GM21825 (cell line): ENCODE data around the gene IGFBP7.

Experiments
- ATAC-seq: cut with Tn5 transposase; IDR thresholded peaks from one replicate; pipeline ENCODE4 v1.9.1; 2021; ENCODE audit warnings: mild to moderate bottlenecking, moderate library complexity; ENCODE audit not compliant: unreplicated experiment

IGFBP7 gene

GRCh38 chr4:57131849-57132742 is 21.9 kb upstream of the IGFBP7 start:
- no peak for ATAC-seq

DNA sequence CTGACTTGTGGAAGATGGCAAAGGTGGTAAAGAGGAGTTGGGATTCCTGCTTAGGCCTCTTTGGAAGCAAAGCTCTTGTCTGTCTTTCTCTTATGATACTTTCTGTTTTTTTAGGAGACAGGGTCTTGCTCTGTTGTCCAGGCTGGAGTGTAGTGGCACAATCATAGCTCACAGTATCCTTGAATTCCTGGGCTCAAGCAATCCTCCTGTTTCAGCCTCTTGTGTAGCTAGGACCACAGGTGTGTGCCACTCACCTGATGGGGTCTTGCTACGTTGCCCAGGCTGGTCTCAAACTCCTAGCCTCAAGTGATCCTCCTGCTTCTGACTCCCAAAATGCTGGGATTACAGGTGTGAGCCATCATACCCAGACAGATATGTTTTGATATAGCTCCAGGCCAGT is 19.3 kb upstream of the IGFBP7 start:
- no peak for ATAC-seq

DNA sequence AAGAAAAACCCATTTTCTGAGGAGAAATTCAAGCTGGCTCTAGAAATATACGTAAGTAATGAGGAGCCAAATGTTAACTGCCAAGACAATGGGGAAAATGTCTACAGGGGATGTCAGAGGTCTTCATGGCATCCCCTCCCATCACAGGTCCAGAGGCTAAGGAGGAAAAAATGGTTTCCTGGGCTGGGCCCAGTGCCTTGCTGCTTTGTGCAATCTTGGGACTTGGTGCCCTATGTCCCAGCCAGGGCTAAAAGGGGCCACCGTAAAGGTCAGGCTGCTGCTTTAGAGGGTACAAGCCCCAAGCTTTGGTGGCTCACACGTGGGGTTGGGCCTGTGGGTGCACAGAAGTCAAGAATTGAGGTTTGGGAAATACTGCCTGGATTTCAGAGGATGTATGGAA is 17.2 kb upstream of the IGFBP7 start:
- no peak for ATAC-seq

- no peak for ATAC-seq
Observed at GRCh38 chr4:57125996-57126395, 15.8 kb upstream of the IGFBP7 start.

DNA sequence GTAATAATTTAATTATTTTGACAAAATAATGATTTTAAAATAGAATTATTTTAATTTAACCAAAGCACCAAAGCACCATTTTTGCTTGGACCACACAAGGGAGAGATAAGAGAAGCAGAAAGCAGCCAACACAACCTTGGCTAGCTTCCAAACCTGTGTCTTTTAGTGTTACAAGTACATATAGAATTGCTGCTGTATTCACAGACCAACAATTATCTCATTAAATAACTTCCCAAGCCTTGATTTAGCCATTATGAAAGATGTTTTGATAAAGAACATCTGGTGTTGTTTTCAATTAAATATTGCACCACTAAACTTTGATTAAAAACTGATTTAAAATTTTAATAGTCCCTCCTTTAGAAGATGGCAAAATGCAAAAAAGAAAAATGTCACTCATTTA is 14.0 kb upstream of the IGFBP7 start:
- ATAC-seq = no peak

- ATAC-seq = no peak
Observed at GRCh38 chr4:57122959-57123358, 12.8 kb upstream of the IGFBP7 start.

DNA sequence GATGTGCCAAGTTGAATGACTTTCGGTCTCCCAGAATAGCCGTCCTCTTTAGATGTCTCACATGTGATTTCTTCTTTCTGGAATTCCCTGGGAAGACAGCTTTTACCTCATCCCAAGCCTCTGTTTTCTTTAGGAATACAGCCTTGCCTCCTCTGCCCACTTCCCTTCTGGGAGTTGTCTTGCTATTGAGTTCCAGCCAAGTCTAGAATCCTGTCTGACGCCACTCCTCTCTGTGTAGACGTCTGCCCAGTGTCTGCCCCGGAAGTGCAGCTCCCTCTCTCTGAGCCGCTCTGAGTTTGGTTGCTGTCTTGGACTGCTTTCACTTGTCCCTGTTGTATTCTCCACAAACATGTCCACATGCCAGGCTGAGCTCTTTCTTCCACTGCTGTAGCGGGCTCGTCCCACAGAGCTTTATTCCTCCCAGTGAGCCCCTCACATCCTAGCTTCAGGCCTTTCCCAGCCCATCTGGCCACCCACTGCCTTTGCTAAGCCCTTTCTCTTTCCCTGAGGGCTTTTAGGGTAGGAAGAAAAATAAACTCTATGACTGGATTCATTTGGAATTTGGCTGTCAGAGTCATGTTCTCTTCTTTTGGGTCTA is 9.0 kb upstream of the IGFBP7 start:
- no peak for ATAC-seq

GRCh38 chr4:57117491-57117890 is 7.3 kb upstream of the IGFBP7 start:
- no peak for ATAC-seq

DNA sequence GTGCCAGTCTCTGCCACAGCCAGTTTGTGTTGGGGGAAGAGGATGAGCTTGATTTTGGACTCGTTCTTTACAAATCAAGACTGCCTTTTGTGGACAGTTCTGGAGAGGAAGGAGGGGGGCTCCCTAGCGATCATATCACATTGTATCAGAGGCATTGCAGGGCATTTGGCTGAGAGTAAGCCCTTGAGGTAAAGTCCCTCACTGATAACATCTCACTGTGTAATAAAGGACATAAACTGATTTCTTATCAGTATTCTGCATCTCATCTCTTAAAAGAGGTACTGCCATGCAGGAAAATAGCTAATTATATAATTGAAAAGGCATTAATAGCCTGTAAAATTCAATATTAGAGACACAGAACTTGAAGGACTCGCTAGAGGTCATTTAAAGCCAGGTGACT is 6.1 kb upstream of the IGFBP7 start:
- no peak for ATAC-seq

DNA sequence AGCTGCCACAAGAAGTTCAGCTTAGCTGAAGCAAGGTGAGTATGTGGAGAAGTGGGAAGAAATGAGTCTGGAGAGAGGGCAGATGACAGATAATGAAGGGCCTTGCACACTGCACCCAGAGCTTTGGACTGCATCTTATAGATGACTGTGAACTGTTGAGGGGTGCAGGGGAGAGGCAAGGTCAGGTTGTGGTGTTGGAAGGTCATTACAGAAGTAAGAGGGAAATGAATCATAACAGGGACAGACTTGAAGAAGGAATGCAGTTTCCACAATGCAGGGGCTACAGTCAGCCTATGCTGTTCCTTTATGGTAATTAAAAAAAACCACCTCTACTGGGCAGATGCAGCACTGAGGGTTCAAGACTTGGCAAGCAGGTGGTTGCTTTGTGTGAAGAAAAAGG is 4.8 kb upstream of the IGFBP7 start:
- ATAC-seq = no peak

DNA sequence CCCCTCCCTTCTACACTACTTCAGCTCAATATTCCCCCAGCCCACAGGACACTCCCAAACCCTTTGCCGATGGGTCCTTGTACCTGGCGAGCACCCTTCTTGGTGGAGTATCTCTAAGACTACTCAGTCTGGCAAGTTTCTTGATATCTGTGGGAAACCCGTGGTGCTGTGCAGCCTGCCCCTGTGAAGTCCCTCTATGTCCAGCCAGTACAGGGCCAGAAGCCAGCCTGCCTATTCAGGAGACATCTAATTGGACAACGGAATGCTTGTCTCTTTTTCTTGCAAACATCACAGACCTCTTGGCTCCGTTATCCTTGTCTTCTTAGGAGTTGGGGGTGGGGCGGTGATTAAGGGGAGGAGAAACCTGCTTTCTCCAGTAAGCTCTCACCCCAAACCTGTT is 3.7 kb upstream of the IGFBP7 start:
- ATAC-seq = no peak

DNA sequence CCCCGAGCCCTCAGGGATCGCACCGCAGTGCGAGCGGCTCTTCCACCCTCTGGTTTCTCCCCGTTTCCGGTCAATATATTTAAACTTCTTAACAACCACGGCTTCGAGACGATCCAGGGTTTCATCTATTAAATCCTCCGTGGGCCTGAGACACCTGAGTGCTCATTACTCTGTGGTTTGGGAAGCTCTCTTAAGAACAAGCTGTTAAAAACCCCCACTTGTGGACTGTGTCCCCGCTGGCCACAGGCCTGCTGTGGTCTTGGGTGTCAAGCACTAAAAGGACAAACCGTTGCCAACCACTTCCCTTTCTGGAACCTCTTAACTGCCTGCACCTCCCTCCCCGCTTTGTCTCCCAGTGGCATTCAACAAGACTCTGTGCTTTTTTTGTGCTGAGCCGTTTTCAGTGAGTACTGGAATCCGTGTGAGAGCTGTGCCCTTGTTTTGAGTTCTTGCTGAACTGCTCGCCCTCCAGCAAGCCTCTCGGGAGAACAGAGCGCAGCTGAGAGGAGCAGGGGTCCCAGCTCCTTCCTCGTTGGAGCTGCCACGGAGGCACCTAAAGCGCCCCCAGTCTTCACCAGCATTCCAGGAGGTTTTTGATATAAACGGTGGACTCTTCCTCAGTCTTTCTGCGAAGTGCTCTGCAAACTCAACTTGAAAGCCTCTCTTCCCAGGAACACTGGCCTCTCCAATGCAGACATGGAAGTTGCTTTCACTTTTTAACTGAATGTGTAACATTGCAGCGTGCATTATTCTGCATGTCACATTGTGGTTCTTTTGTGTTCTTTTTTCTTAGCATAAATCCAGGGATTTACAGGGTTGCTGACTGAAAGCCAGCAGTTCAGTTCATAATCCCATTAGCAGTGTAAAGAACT is 691 bp upstream of the IGFBP7 start:
- ATAC-seq = no peak

DNA sequence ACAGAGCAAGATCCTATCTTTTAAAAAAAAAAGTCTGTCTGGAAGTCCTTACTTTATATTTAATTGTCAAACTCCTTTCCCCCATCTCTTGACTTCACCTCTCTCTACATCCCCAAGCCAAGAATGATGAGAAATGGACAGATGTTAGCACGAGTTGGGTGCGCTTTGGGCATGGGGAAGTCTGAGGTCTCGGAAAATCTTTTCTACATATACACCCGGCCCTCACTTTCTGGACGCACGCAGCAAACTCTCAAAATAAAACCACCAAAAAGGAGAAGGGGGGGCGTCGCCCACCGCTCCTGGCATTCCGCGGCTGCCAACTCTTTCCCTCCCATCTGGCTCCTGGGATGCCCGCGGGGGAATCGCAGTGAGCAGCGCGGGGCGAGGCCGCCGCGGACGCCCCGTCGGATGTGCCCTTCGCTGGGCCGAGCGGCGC is 756 bp downstream of the IGFBP7 start:
- ATAC-seq = no peak

DNA sequence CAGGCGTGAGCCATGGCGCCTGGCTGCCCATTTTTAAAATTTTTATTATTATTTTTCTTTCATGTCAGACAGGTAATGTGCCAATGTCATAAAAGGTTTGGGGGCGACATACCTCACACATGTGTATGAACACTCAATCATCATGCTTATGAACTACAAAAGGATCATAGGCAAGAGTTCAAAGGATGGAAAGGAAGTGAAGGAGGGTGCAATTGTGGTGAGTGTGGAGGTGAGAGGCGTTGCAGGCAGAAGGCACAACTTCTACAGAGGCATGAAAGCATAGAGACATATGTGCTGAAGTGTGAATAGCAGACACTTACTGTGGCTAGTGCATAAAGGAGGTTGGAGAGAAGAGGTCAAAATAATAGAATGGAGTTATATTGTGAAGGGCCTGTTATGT is 4.0 kb downstream of the IGFBP7 start:
- no peak for ATAC-seq

- no peak for ATAC-seq
Observed at GRCh38 chr4:57104706-57105560, 5.3 kb downstream of the IGFBP7 start.

GRCh38 chr4:57103051-57103450 is 7.1 kb downstream of the IGFBP7 start:
- ATAC-seq = no peak

GRCh38 chr4:57102050-57102624 is 8.0 kb downstream of the IGFBP7 start:
- ATAC-seq = no peak

DNA sequence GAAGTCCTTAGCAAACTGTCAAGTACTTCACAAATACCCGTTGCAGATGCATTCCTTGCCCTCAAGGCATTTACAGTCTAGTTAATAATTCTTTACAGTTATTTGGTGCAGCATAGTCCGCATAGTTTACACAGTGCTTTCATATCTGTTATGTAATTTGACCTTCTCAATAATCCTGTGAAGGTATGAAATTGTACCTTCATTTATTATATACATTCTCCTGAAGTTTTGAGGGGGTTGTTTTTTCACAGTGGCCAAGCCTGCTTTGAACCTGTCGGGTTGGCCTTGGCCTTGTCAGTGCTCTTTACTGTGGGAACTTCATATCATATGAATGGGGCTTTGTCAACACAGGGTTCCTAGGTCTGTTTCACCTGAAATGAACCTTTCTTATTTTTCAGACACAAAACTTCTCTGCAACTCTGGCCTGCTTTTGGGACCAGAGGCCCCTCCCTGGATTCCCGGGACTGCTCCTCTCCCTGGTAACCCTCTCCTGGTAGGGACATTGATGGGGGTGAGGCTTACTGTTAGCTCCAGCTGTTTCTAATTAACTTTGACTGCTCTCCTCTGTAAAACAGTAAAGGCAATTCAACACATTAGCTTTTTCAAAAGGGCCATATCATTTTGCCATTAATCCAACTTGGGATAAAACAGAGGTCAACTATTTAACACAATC is 9.1 kb downstream of the IGFBP7 start:
- ATAC-seq = no peak

GRCh38 chr4:57099363-57099762 is 10.8 kb downstream of the IGFBP7 start:
- ATAC-seq = no peak

GRCh38 chr4:57098941-57099340 is 11.2 kb downstream of the IGFBP7 start:
- ATAC-seq = no peak
